ENCODE data around the gene LRG1. TPM values are rescaled to one million over a fixed set of nuclear protein-coding genes. Genes with fewer than 3 reads are reported as not detected.
"Not testable (repeated sequence)": the region's sequence is repeated elsewhere in the genome, so short reads cannot be mapped to it uniquely, and the experiment has no call there.

The LRG1 gene
- polyA plus RNA-seq, 1 donor: 0.49 TPM

GRCh38 chr19:4553092-4553695 is 13.4 kb upstream of the LRG1 start:
- DNase-seq (ENCODE audit: low read depth): no peak

DNA sequence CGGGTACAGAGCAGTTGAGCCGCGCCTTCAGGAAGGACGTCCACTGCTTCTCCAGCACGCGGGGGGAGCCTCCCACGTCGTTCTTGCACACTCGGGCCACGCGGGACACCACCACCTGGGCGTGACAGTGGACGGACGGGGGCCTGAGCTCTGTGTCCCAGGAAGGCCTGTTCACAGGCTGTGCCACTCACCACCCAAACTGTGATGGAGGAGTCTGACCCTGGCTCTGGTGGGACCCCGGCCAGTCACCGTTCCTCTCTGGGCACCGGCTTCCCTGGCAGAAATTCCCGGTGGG is 12.6 kb upstream of the LRG1 start:
- no peak for DNase-seq (ENCODE audit: low read depth)

GRCh38 chr19:4550479-4551050 is 10.7 kb upstream of the LRG1 start:
- no peak for DNase-seq (ENCODE audit: low read depth)

GRCh38 chr19:4550018-4550417 is 10.2 kb upstream of the LRG1 start:
- no peak for DNase-seq (ENCODE audit: low read depth)

- DNase-seq (ENCODE audit: low read depth): no peak
Observed at GRCh38 chr19:4548238-4548584, 8.4 kb upstream of the LRG1 start.

DNA sequence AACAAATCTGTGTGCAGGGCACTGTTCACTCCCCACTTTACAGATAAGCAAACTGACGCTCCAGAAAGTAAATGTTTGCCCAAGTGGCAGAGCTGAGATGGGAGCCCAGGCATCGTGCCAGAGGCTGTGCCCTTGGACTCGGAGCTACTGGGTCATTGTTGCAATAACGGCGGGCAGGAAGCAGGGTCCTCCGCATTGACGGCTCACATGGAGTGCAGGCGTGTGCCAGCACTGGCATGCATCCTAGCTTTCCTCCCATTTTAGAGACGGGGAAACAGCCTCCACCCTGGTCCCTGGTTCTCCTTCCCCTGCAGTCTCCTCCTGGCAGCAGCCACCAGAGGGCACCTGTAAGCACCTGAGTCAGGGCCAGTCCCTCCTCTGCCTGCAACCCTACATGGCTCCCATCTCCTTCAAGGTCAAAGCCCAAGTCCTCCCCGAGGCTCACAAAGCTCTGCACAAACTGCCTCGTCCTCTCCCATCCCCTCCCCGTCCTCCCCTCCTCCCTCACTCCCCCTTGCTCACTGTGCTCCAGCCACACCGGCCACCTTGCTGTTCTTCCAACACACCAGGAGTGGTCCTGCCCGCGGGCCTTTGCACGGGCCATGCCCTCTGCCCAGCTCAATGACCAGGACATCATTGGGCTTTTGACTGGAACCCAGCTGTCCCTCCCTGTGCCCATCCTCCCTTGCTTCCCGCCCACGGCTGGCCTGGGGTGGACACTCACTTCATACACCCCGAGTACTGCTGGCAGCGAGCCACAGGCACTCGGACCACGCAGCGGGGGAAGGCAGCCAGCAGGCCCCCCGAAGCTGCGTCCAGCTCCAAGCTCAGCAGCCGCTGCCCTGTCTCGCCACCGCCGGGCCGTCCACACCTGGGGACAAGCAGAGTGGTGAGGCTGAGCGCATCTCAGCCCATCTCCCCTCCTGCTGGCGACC is 7.7 kb upstream of the LRG1 start:
- no peak for DNase-seq (ENCODE audit: low read depth)

DNA sequence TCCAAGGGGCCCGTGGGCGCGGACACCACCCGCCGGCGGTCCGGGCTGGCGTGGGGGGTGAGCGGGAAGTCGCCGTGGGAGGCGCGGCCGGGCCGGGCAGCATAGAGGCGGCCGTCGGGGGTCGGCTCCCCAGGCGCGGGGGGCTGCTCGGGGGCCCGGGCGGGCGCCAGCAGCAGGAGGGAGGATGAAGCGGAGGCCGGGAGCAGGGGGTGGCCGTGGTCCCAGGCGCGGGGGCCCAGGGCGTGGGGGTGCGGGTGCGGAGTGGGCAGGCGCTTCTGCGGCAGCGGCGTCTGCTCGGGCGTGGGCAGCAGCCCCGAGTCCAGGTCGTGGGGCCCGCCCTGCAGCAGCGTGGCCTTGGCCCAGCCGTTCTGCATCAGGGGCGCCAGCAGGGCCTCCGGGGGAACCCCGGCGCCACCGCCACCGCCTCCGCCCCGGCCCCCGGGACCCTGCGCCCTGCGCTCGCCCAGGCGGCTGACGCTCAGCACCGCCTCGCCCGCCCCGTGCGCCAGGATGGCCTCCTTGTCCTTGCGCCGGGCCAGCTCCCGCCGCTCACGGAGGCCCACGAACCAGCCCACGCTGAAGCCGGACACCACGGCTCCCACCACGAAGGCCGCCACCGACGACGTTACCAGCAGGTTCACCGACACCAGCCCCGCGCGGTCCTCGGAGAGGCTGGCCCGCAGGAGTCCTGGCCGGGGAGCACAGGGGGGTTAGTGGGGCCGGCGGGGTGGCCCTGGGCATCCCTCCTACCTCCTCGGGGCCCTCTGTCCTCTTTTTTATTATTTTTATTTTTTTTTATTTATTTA is 4.2 kb upstream of the LRG1 start:
- DNase-seq (ENCODE audit: low read depth): no peak

- DNase-seq (ENCODE audit: low read depth): no peak
Observed at GRCh38 chr19:4542896-4543841, 3.3 kb upstream of the LRG1 start.

DNA sequence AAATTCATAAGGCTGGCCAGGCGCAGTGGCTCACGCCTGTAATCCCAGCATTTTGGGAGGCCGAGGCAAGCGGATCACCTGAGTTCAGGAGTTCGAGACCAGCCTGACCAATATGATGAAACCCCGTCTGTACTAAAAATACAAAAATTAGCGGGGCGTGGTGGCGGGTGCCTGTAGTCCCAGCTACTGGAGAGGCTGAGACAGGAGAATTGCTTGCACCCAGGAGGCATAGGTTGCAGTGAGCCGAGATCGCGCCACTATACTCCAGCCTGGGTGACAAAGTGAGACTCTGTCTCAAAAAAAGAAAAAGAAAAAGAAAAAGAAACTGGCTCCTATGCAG is 1.9 kb upstream of the LRG1 start:
- DNase-seq (ENCODE audit: low read depth): not testable (repeated sequence)

- no peak for DNase-seq (ENCODE audit: low read depth)
Observed at GRCh38 chr19:4541114-4541805, 1.4 kb upstream of the LRG1 start.

GRCh38 chr19:4539169-4539692 is 605 bp downstream of the LRG1 start:
- DNase-seq (ENCODE audit: low read depth): no peak

DNA sequence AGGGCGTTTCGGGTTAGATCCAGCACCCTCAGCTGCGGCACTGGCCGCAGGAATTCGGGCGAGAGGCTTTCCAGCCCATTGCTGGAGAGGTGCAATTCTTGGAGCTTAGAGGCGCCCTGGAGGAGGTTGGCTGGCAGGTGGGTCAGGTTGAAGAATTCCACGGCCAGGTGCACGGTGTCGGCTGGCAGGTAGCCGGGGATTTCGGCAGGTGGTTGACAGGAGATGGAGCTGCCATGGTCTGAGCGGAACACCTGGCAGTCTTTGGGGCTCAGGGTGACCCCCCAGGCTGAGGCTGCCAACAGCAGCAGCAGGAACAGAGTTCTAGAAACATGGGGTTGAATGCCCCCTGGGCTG is 1.3 kb downstream of the LRG1 start:
- no peak for DNase-seq (ENCODE audit: low read depth)

- DNase-seq (ENCODE audit: low read depth): no peak
Observed at GRCh38 chr19:4537953-4538600, 1.8 kb downstream of the LRG1 start.

- DNase-seq (ENCODE audit: low read depth): no peak
Observed at GRCh38 chr19:4536798-4537197, 3.0 kb downstream of the LRG1 start.

- no peak for DNase-seq (ENCODE audit: low read depth)
Observed at GRCh38 chr19:4534836-4535658, 4.8 kb downstream of the LRG1 start, which contains the start of gene PLIN5. Gene PLIN5, minus strand, starts transcription at chr19:4535224. Its CDS starts 1,150 bp downstream, at chr19:4534074.

GRCh38 chr19:4533835-4534424 is 5.9 kb downstream of the LRG1 start:
- no peak for DNase-seq (ENCODE audit: low read depth)

GRCh38 chr19:4533334-4533733 is 6.5 kb downstream of the LRG1 start:
- DNase-seq (ENCODE audit: low read depth): no peak

GRCh38 chr19:4531562-4532165 is 8.2 kb downstream of the LRG1 start:
- no peak for DNase-seq (ENCODE audit: low read depth)

All from forelimb muscle (tissue), 1 donor.